ENCODE measurements around the gene GNAI2.
"Not testable (repeated sequence)": the region's sequence is repeated elsewhere in the genome, so short reads cannot be mapped to it uniquely, and the experiment has no call there.

GNAI2 gene

GRCh38 chr3:50278123-50278879, 42.3 kb downstream of the GNAI2 start:
- H3K4me3 ChIP-seq (ENCODE audit: low read depth, low read length) = no peak overlapping the region
- no peak for DNase-seq (ENCODE audit: low read depth)
- no peak for TF ChIP-seq CTCF (IDR thresholded peaks at IDR 0.05; ENCODE audit: control insufficient read depth, extremely low read depth, insufficient read depth)

- no peak for DNase-seq (ENCODE audit: low read depth)
- no peak for TF ChIP-seq CTCF (IDR thresholded peaks at IDR 0.05; ENCODE audit: control insufficient read depth, extremely low read depth, insufficient read depth)
- H3K4me3 ChIP-seq (ENCODE audit: low read depth, low read length) = no peak within 1 kb of the TSS
These were observed 42.8 kb downstream of the GNAI2 start, which contains the start of gene LSMEM2 for GRCh38 chr3:50278880-50279224. Gene LSMEM2, plus strand, starts transcription at chr3:50279087. Its CDS starts 27 bp downstream, at chr3:50279114.

- H3K4me3 ChIP-seq (ENCODE audit: low read depth, low read length) = no peak overlapping the region
- no peak for DNase-seq (ENCODE audit: low read depth)
- no peak for TF ChIP-seq CTCF (IDR thresholded peaks at IDR 0.05; ENCODE audit: control insufficient read depth, extremely low read depth, insufficient read depth)
These were observed 43.4 kb downstream of the GNAI2 start for GRCh38 chr3:50279255-50280016.

- H3K4me3 ChIP-seq (ENCODE audit: low read depth, low read length); DNase-seq (ENCODE audit: low read depth): not testable (repeated sequence)
These were observed 48.1 kb downstream of the GNAI2 start for GRCh38 chr3:50284121-50284520.

GRCh38 chr3:50286322-50287227, 50.6 kb downstream of the GNAI2 start:
- H3K4me3 ChIP-seq (ENCODE audit: low read depth, low read length) = no peak overlapping the region
- no peak for TF ChIP-seq CTCF (IDR thresholded peaks at IDR 0.05; ENCODE audit: control insufficient read depth, extremely low read depth, insufficient read depth)
- no peak for DNase-seq (ENCODE audit: low read depth)

GRCh38 chr3:50287262-50287661, 51.3 kb downstream of the GNAI2 start:
- TF ChIP-seq CTCF (IDR thresholded peaks at IDR 0.05; ENCODE audit: control insufficient read depth, extremely low read depth, insufficient read depth) = no peak
- no peak for DNase-seq (ENCODE audit: low read depth)
- H3K4me3 ChIP-seq (ENCODE audit: low read depth, low read length) = no peak overlapping the region
